Activated CD4-positive, alpha-beta T cell treated with anti-CD3 and anti-CD28 coated beads for 1 hour (primary cell): ENCODE data around the gene AJAP1.

Experiments
- DNase-seq: peaks from one replicate; pipeline ENCODE4 v3.0.0-alpha.2; 2020

The AJAP1 gene

GRCh38 chr1:4743978-4744750, 89.8 kb downstream of the AJAP1 start:
- no peak for DNase-seq

GRCh38 chr1:4745560-4745959, 91.2 kb downstream of the AJAP1 start:
- DNase-seq: no peak

- no peak for DNase-seq
These were observed 95.0 kb downstream of the AJAP1 start for GRCh38 chr1:4749406-4749805.

DNA sequence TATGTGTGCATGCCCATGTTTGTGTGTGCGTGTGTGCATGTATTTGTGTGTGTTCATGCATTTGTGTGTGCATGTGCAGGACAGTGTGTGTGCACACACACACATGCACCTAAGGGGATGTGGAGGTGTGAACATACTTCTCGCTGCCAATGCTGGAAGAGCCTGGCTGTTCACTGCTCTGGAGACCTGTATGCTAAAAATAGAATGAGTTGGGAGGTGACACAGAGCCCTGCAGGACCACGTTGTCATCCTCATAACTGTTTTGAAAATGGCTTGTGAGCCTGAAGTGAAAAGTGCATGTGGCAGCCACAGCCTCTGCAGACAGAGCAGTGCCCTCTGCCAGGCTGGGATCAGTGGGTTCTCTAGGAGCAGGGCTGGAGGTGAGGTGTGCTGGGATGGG, 95.8 kb downstream of the AJAP1 start:
- DNase-seq: no peak

DNA sequence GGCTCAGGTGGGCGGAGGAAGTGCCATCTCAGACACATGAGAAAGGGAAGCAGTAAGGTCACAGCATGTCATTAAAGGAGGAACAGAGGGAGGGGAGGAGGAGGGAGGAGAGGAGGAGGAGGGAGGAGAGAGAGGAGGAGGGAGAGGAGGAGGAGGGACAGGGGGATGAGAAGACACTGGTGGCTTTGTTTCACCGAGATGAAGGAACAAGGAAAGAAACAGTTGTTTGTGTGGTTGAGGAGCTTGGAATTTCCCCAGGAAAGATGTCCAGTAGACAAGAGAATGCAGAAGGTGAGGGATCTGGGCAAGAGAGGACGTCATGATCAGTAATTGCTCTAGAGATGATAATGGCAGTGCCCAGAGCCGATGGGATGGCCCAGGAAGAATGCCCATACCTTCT, 97.7 kb downstream of the AJAP1 start:
- no peak for DNase-seq

DNA sequence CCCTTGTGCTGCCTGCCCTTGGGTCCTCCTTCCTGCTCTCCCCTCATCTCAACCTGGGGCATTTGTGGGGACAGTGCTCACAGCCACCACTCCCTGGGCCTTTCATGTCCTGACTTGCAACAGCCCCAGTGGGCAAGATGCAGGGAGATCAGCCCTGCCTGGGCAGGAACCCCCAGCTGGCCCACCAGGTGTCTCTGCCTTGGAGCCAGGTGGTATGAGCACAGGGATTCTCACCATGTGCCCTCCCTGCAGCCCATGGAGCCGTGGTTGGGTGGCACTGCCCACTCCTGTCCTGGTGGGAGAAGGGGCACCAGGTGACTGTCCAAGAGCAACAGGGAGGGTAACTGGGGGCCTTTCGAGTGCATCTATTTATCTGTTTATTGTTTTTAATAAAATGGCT, 100.4 kb downstream of the AJAP1 start:
- DNase-seq: no peak

GRCh38 chr1:4755301-4755845, 101.0 kb downstream of the AJAP1 start:
- DNase-seq: no peak

GRCh38 chr1:4755864-4756504, 101.6 kb downstream of the AJAP1 start:
- no peak for DNase-seq

GRCh38 chr1:4756851-4757580, 102.6 kb downstream of the AJAP1 start:
- DNase-seq: no peak

DNA sequence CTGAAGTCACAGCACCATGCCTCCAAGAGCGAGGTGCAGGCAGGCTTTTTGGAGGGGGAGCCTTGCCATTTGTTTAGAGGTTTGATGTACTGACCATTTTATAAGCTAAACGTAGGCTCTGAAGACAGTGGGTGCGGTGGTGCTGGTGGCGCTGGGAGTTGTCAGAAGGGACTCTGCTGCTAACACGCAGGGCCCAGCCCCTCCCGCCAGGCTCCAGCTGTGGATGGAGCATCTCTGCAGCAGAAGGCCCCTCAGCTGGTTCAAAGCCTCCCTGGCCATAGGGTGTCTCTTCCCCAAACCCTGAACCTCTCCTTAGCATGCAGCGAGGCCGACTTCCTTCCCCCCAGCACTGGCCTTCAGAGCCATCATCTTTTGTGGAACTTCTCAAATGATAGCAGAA, 105.3 kb downstream of the AJAP1 start:
- DNase-seq: no peak

DNA sequence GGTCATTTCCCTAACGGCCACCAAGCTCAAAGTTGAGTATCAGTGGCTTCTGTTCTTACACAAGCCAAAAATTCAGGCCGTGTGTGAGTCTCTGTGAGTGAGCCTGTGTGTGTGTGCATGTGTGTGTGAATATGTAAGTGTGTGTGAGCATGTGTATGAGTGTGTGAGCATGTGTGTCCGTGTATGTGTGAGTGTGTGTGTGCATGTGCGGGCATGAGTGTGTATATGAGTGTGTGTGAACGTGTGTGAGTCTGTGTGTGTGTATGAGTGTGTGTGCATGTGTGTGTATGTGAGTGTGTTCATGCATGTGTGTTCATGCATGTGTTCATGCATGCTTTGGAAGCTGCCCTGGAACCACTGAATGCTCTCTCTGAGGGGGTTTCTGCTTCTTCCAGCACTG, 105.7 kb downstream of the AJAP1 start:
- DNase-seq: no peak

GRCh38 chr1:4761324-4761723, 106.9 kb downstream of the AJAP1 start:
- DNase-seq: no peak

GRCh38 chr1:4762146-4762545, 107.7 kb downstream of the AJAP1 start:
- DNase-seq: no peak

DNA sequence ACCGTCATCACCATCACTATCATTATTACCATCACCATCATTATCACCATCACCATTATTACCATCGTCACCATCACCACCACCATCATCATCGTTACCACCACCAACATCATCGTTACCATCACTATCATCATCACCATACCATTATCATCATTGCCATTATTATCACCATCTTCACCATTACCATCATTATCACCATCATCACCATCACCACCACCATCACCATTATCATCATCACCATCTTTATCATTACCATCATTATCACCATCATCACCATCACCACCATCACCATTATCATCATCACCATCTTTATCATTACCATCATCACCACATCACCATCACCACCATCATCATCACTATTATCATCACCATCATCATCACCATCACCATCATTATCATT, 112.9 kb downstream of the AJAP1 start:
- no peak for DNase-seq

- DNase-seq: no peak
These were observed 114.1 kb downstream of the AJAP1 start for GRCh38 chr1:4768553-4768952.

DNA sequence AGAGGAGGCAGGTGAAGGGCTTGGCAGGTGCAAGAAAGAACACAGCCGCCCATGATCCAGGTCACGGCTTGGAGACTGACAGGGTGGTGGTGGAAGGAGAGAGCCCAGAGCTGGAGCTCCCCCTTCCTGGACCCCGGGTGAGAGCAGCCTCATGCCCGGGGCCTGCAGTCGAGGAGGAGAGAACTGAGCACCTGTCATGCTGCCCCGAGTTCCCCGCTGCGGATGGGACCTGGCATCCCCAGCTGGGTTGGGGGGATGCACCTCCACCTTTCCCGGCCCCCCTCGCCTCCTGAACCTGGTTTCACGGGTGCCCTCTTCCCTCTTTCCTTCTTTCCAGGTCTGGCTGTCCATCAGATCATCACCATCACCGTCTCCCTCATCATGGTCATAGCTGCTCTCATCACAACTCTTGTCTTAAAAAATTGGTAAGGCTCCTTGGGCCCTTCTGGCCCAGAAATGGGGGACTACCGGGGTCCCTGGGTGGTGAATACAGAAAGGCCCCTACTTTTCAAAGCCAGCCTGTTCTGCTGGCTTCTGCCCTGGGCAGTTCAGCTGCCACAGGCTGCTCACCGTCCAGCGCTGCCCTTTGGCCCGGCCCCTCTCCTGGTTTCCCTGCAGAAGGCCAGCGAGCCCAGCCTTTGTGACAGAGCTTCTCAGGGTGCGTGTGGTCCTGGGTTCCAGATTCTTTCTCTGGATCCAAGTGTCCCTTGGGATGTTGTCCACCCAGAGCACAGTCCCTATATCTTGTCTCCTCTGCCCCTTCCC, 115.3 kb downstream of the AJAP1 start:
- no peak for DNase-seq

GRCh38 chr1:4770713-4771112, 116.3 kb downstream of the AJAP1 start:
- DNase-seq: no peak

- no peak for DNase-seq
These were observed 116.9 kb downstream of the AJAP1 start for GRCh38 chr1:4771267-4771666.

DNA sequence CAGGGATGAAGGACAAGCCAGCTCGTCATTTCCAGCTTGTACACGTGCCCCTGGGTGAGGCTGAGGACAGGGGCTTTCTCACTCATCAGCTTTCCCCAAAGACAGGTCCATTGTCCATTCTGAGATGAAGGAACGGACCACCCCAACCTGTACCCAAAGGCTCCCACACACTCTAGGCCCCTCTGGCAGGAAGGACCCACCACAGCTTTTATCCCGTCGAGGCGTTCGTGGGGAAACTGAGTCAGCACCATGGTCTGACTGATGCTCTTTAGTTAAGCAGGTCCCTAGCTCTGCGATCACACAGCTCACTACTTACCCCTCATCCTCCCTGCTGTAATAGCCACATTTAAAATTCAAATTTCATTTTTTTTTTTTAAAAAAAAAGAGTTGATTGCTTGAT, 117.3 kb downstream of the AJAP1 start:
- DNase-seq: no peak

GRCh38 chr1:4772294-4773010, 118.0 kb downstream of the AJAP1 start:
- no peak for DNase-seq

DNA sequence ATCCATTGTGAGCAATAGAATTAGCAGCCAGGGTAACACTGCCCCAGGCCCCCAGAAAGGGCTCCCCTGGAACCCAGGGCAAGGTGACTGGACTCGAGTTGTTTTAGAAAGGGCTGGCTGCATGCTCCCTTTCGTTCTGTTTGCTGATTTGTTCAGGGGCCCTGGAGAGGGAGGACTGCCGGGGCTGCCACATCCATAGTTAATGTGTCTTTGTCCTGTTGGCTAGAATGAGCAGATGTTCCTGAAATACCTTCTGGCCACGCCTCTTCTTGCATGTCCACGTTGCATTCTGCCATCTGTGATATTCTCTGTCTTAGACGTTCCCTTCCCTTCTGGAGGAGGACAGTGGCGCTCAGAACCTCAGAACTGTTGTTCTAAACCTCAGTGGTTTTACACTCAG, 118.8 kb downstream of the AJAP1 start:
- DNase-seq: no peak

DNA sequence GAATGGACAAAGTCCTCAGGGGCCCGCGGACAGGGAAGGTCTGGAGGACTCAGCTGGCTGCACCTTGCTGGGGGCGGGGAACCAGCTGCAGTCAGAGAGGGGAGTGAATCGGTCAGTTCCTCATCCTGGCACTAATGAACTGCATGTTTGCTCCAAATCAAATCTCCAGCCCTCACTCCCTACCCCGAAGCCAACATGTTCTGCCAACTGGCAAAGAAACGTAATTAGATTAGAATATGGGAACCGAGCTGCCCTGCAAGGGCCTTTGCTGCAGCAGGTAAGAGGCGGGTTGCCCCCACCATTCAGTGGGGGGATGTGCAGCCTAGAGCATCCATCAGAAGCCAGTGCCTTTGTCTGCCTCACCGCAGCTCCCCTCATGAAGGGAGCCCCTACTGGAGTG, 121.1 kb downstream of the AJAP1 start:
- no peak for DNase-seq
